WTC11 (cell line): ENCODE data around the gene KLF11. TPM values are rescaled to one million over a fixed set of nuclear protein-coding genes. Genes with fewer than 3 reads are reported as not detected.

ENCODE experiments used
- ATAC-seq: fragments of 200-7000 bp; cut with Tn5 transposase; 2 replicates; pipeline ENCODE4 v1.10.0; 2021; ENCODE audit warnings: mild to moderate bottlenecking, moderate library complexity
- CTCF ChIA-PET: fragments of 300-600 bp; sonication (Branson Sonifier 250); formaldehyde crosslinking; loops from one replicate; lab custom pipeline; 2021; ENCODE audit warnings: antibody characterized with exemption; lab: Charles Lee
- POLR2A ChIA-PET: fragments of 350-600 bp; sonication (Branson Sonifier 250); formaldehyde crosslinking; loops from one replicate; lab custom pipeline; 2021; ENCODE audit warnings: antibody characterized with exemption; lab: Charles Lee
- DNase-seq: peaks from one replicate; pipeline ENCODE4 v3.0.0; 2021; ENCODE audit warnings: low spot score
- H3K27ac Mint-ChIP-seq: 2 replicates; pipeline ENCODE4 v1.8.0; 2021; ENCODE audit warnings: mixed read lengths
- H3K27me3 Mint-ChIP-seq: 2 replicates; pipeline ENCODE4 v1.8.0; 2021; ENCODE audit warnings: low read depth, mild to moderate bottlenecking, moderate library complexity, mixed read lengths
- H3K36me3 Mint-ChIP-seq: 2 replicates; pipeline ENCODE4 v1.8.0; 2021; ENCODE audit warnings: mixed read lengths
- H3K4me1 Mint-ChIP-seq: 2 replicates; pipeline ENCODE4 v1.8.0; 2022; ENCODE audit warnings: mixed read lengths
- H3K4me3 Mint-ChIP-seq: 2 replicates; pipeline ENCODE4 v1.8.0; 2021; ENCODE audit warnings: mild to moderate bottlenecking, moderate library complexity, mixed read lengths
- H3K9me3 Mint-ChIP-seq: 2 replicates; pipeline ENCODE4 v1.8.0; 2021; ENCODE audit warnings: mixed read lengths
- ATF3 ChIP-seq: sonication (generic); formaldehyde crosslinking; conservative IDR thresholded peaks from 2 replicates; pipeline ENCODE4 v1.8.1; 2022; ENCODE audit warnings: mild to moderate bottlenecking, missing genetic modification reagents
- CBFB ChIP-seq: sonication (generic); formaldehyde crosslinking; IDR thresholded peaks from 2 replicates; pipeline ENCODE4 v1.8.1; 2022; ENCODE audit warnings: mild to moderate bottlenecking, low read depth, missing genetic modification reagents
- E2F1 ChIP-seq: sonication (generic); formaldehyde crosslinking; IDR thresholded peaks from 2 replicates; pipeline ENCODE4 v1.8.0; 2022; ENCODE audit warnings: mild to moderate bottlenecking, missing genetic modification reagents
- E2F4 ChIP-seq: sonication (generic); formaldehyde crosslinking; IDR thresholded peaks from 2 replicates; pipeline ENCODE4 v1.8.1; 2022; ENCODE audit warnings: low read depth, mild to moderate bottlenecking, moderate library complexity, missing genetic modification reagents, borderline replicate concordance
- E2F5 ChIP-seq: sonication (generic); formaldehyde crosslinking; IDR thresholded peaks from 2 replicates; pipeline ENCODE4 v1.8.1; 2022; ENCODE audit warnings: mild to moderate bottlenecking, moderate library complexity, missing genetic modification reagents
- EMX1 ChIP-seq: fragments of 250-450 bp; sonication (Bioruptor Pico); IDR thresholded peaks from 2 replicates; pipeline ENCODE4 v1.8.0; 2021; ENCODE audit warnings: mild to moderate bottlenecking
- FOXJ3 ChIP-seq: sonication (generic); formaldehyde crosslinking; IDR thresholded peaks from 2 replicates; pipeline ENCODE4 v1.9.0; 2021; ENCODE audit warnings: missing genetic modification reagents, mild to moderate bottlenecking, borderline replicate concordance
- GABPB1 ChIP-seq: sonication (generic); formaldehyde crosslinking; IDR thresholded peaks from 2 replicates; pipeline ENCODE4 v1.8.1; 2023; ENCODE audit warnings: mild to moderate bottlenecking, missing genetic modification reagents
- IRF1 ChIP-seq: sonication (generic); formaldehyde crosslinking; IDR thresholded peaks from 2 replicates; pipeline ENCODE4 v1.8.0; 2023; ENCODE audit warnings: missing genetic modification reagents
- MLX ChIP-seq: sonication (generic); formaldehyde crosslinking; IDR thresholded peaks from 2 replicates; pipeline ENCODE4 v1.8.1; 2023; ENCODE audit warnings: mild to moderate bottlenecking, missing genetic modification reagents, moderate library complexity
- PRDM15 ChIP-seq: sonication (generic); formaldehyde crosslinking; IDR thresholded peaks from 2 replicates; pipeline ENCODE4 v1.8.0; 2022; ENCODE audit warnings: missing genetic modification reagents
- PREB ChIP-seq: sonication (generic); formaldehyde crosslinking; IDR thresholded peaks from 2 replicates; pipeline ENCODE4 v1.8.1; 2022; ENCODE audit warnings: mild to moderate bottlenecking, missing genetic modification reagents, moderate library complexity, borderline replicate concordance
- SP1 ChIP-seq: sonication (generic); formaldehyde crosslinking; conservative IDR thresholded peaks from 2 replicates; pipeline ENCODE4 v1.8.1; 2022; ENCODE audit warnings: missing genetic modification reagents
- TEAD1 ChIP-seq: sonication (generic); formaldehyde crosslinking; IDR thresholded peaks from 2 replicates; pipeline ENCODE4 v1.8.0; 2022; ENCODE audit warnings: mild to moderate bottlenecking, missing genetic modification reagents
- TEAD4 ChIP-seq: sonication (generic); formaldehyde crosslinking; IDR thresholded peaks from 2 replicates; pipeline ENCODE4 v1.8.0; 2022; ENCODE audit warnings: mild to moderate bottlenecking, missing genetic modification reagents
- ZNF263 ChIP-seq: sonication (generic); formaldehyde crosslinking; IDR thresholded peaks from 2 replicates; pipeline ENCODE4 v1.8.1; 2022; ENCODE audit warnings: low read depth, mild to moderate bottlenecking, moderate library complexity, missing genetic modification reagents
- ZNF281 ChIP-seq: sonication (generic); formaldehyde crosslinking; IDR thresholded peaks from 2 replicates; pipeline ENCODE4 v1.8.0; 2023; ENCODE audit warnings: mild to moderate bottlenecking, missing genetic modification reagents
- ZNF423 ChIP-seq: fragments of 250-450 bp; sonication (Bioruptor Pico); IDR thresholded peaks from 2 replicates; pipeline ENCODE4 v2.1.2; 2022; ENCODE audit warnings: mild to moderate bottlenecking, moderate library complexity
- total RNA-seq: library from RNA; stranded (reverse); gene quantifications from 3 replicates; pipeline ENCODE4 v1.2.3, GENCODE V29; 2021

The KLF11 gene
- total RNA-seq, 1 experiment from 2014 or later = 8.8 TPM

- TF ChIP-seq E2F5 (CRISPR knock-in tag) = no peak
Observed at GRCh38 chr2:10086950-10087349, 43.6 kb downstream of the KLF11 start (continued).

GRCh38 chr2:10087360-10087759 lies 44.0 kb downstream of the KLF11 start:
- H3K36me3 Mint-ChIP-seq = no peaks in the 10 kb centered on the region
- no peak overlapping the region for H3K27ac Mint-ChIP-seq
- ChIA-PET CTCF (interaction anchor here (3.7 to 6.9 kb wide), 3 partner anchors 8 to 14 kb away, joined by 15 to 68 read pairs (median 37); partner anchors contain the start of gene CYS1), POLR2A (no interaction called here)
- H3K4me1 Mint-ChIP-seq = peaks cover 20% of the 10 kb centered on the region
- peaks cover 16% of the 10 kb centered on the region for H3K27me3 Mint-ChIP-seq
- DNase-seq (no peak), ATAC-seq (no peak)
- peaks cover 5% of the 10 kb centered on the region for H3K9me3 Mint-ChIP-seq
- TF ChIP-seq IRF1 (CRISPR knock-in tag) (no peak), GABPB1 (CRISPR knock-in tag) (no peak), EMX1 (no peak), E2F4 (CRISPR knock-in tag) (no peak), ZNF263 (no peak), TEAD1 (no peak), FOXJ3 (CRISPR knock-in tag) (no peak), PRDM15 (CRISPR knock-in tag) (no peak), ZNF423 (CRISPR knock-in tag) (no peak)
- H3K4me3 Mint-ChIP-seq = no peak overlapping the region

GRCh38 chr2:10089565-10090190 lies 46.3 kb downstream of the KLF11 start:
- no peak overlapping the region for H3K4me3 Mint-ChIP-seq
- POLR2A ChIA-PET = no interaction called here
- TF ChIP-seq ZNF281 = no peak
- no peak for TF ChIP-seq CBFB
- TF ChIP-seq SP1 = no peak
- no peak for TF ChIP-seq ATF3
- no peak for TF ChIP-seq TEAD4 (CRISPR knock-in tag)
- no peak for TF ChIP-seq MLX (CRISPR knock-in tag)
- TF ChIP-seq PREB (CRISPR knock-in tag) = no peak
- no peak for TF ChIP-seq E2F1 (CRISPR knock-in tag)

More at GRCh38 chr2:10089565-10090190, 46.3 kb downstream of the KLF11 start:
- CTCF ChIA-PET = interaction anchor here (1.1 to 6.9 kb wide), 3 partner anchors 10 to 184 kb away, joined by 4 to 68 read pairs (median 15); partner anchors contain the start of gene CYS1
- H3K4me1 Mint-ChIP-seq = peaks cover 12% of the 10 kb centered on the region
- peaks cover 8% of the 10 kb centered on the region for H3K27me3 Mint-ChIP-seq
- ATAC-seq (no peak), DNase-seq (no peak)
- peaks cover 10% of the 10 kb centered on the region for H3K9me3 Mint-ChIP-seq
- no peaks in the 10 kb centered on the region for H3K36me3 Mint-ChIP-seq
- no peak overlapping the region for H3K27ac Mint-ChIP-seq
